ENCODE measurements around the gene RLN3. TPM values are rescaled to one million over a fixed set of nuclear protein-coding genes. Genes with fewer than 3 reads are reported as not detected.
A peak's percentile ranks its signal among the peaks of the same experiment; 100 is the strongest.

Gene RLN3
- total and polyA plus RNA-seq, 9 of the 15 experiments (the other 6 are each of a cell fraction or from before 2014, with no cell fraction given): 0.31 to 1.2 (median 0.71) TPM; not detected in 6

DNA sequence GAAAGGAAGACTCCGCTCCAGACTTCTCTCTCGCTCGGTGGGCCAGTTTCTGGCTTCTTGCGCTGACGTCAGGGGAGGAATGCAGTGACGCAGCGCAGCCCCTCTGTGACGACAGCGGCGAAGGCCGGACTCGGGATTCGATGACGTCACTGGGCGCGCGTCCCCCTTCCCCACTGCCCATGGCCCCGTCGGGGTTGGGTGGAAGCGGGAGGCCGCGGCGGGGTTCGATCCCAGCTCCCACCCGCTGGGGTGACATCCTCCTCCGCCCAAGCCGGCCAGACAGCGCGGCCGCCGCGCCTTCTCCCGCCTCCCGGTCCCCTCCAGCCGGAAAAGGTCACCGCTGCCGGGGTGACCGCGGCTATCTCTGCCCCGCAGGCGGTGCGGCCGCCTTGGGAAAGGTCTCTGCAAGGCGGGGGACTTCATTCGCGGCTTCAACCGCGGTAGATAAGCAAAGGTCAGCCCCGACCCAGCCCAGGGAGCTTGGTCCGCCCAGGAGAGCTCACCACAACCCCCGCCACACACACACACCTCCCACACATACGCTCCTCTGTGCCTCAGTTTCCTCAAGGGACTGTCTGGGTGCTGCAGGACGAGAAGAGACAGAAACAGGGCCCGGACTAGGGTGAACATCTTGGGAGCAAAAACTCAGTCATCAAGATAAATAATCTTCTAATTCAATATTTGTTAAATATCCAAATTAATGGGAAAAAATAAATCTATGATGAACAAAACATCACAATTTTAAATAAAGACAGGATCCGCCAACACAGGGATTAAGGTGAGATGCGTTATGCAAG is 21.0 kb upstream of the RLN3 start (continued):
- TF ChIP-seq VEZF1 (CRISPR knock-in tag; IDR thresholded peaks at IDR 0.05) (peak; percentile 97), RAD51 (IDR thresholded peaks at IDR 0.05; ENCODE audit: borderline replicate concordance, low read depth) (peak; percentile 46; the same call in 1 of the 2 replicates), MXI1 (IDR thresholded peaks at IDR 0.05; ENCODE audit: low read depth, low read length) (peak; percentile 64), ZNF280B (CRISPR knock-in tag; IDR thresholded peaks at IDR 0.05) (no peak), PRDM10 (IDR thresholded peaks at IDR 0.05; ENCODE audit: partially characterized antibody) (peak; percentile 83), ZNF77 (CRISPR knock-in tag; IDR thresholded peaks at IDR 0.05) (no peak), ZNF717 (CRISPR knock-in tag; IDR thresholded peaks at IDR 0.05) (no peak), USF1 (CRISPR knock-in tag; IDR thresholded peaks at IDR 0.05) (no peak)
- TF ChIP-seq, protein P1, sequence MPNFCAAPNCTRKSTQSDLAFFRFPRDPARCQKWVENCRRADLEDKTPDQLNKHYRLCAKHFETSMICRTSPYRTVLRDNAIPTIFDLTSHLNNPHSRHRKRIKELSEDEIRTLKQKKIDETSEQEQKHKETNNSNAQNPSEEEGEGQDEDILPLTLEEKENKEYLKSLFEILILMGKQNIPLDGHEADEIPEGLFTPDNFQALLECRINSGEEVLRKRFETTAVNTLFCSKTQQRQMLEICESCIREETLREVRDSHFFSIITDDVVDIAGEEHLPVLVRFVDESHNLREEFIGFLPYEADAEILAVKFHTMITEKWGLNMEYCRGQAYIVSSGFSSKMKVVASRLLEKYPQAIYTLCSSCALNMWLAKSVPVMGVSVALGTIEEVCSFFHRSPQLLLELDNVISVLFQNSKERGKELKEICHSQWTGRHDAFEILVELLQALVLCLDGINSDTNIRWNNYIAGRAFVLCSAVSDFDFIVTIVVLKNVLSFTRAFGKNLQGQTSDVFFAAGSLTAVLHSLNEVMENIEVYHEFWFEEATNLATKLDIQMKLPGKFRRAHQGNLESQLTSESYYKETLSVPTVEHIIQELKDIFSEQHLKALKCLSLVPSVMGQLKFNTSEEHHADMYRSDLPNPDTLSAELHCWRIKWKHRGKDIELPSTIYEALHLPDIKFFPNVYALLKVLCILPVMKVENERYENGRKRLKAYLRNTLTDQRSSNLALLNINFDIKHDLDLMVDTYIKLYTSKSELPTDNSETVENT (CRISPR knock-in tag; IDR thresholded peaks at IDR 0.05): no peak; the same call in 1 of the 2 replicates
- TF ChIP-seq, protein P2, sequence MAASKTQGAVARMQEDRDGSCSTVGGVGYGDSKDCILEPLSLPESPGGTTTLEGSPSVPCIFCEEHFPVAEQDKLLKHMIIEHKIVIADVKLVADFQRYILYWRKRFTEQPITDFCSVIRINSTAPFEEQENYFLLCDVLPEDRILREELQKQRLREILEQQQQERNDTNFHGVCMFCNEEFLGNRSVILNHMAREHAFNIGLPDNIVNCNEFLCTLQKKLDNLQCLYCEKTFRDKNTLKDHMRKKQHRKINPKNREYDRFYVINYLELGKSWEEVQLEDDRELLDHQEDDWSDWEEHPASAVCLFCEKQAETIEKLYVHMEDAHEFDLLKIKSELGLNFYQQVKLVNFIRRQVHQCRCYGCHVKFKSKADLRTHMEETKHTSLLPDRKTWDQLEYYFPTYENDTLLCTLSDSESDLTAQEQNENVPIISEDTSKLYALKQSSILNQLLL (CRISPR knock-in tag; IDR thresholded peaks at IDR 0.05; ENCODE audit: borderline replicate concordance): no peak

Data from K562 (cell line).